Activated naive CD4-positive, alpha-beta T cell treated with anti-CD3 and anti-CD28 coated beads, Interleukin-2, amount 50 U/mL, for 72 hours (primary cell): ENCODE data around the gene GFI1B. TPM values are rescaled to one million over a fixed set of nuclear protein-coding genes. Genes with fewer than 3 reads are reported as not detected.
"Not testable (repeated sequence)": the region's sequence is repeated elsewhere in the genome, so short reads cannot be mapped to it uniquely, and the experiment has no call there.

Experiments used
- ATAC-seq, 2 donors: fragments of 150-1000 bp; cut with Tn5 transposase; 2 replicates each; pipeline ENCODE4 v1.10.0; 2021; ENCODE audit warnings: mild to moderate bottlenecking in 2 of 2, moderate library complexity in 2 of 2
- DNase-seq, 2 donors: peaks; one replicate each; pipeline ENCODE4 v3.0.0; 2021 to 2022; ENCODE audit warnings: low spot score in 2 of 2
- H3K27ac Mint-ChIP-seq, 2 donors: one replicate each; pipeline ENCODE4 v1.8.0; 2022; ENCODE audit warnings: mild to moderate bottlenecking in 2 of 2, mixed read lengths in 2 of 2
- H3K36me3 Mint-ChIP-seq, 2 donors: one replicate each; pipeline ENCODE4 v1.8.0; 2022; ENCODE audit warnings: mixed read lengths in 2 of 2
- H3K9me3 Mint-ChIP-seq, 2 donors: one replicate each; pipeline ENCODE4 v1.8.0; 2022; ENCODE audit warnings: mixed read lengths in 2 of 2
- total RNA-seq, 2 donors: library from RNA; stranded (reverse); gene quantifications; one replicate each; pipeline ENCODE4 v1.2.3, GENCODE V29; 2022

GFI1B gene
- total RNA-seq, 2 donors from 2014 or later = 0.48 TPM; not detected in 1

- Mint-ChIP-seq H3K36me3 (peaks cover 5 to 7% of the 10 kb centered on the region in 2 donors), H3K27ac (no peak overlapping the region), H3K9me3 (peaks cover 5 to 23% of the 10 kb centered on the region in 2 donors)
- DNase-seq (no peak), ATAC-seq (no peak)
Observed at GRCh38 chr9:132955123-132955522, 23.4 kb upstream of the GFI1B start.

GRCh38 chr9:132955768-132956167 is 22.7 kb upstream of the GFI1B start:
- peaks cover 5 to 23% of the 10 kb centered on the region in 2 donors for H3K9me3 Mint-ChIP-seq
- no peak for ATAC-seq
- H3K36me3 Mint-ChIP-seq = peaks cover 5 to 7% of the 10 kb centered on the region in 2 donors

GRCh38 chr9:132957805-132958204 is 20.7 kb upstream of the GFI1B start:
- peaks cover 5 to 7% of the 10 kb centered on the region in 2 donors for H3K36me3 Mint-ChIP-seq
- no peak overlapping the region for H3K27ac Mint-ChIP-seq
- peaks cover 5 to 23% of the 10 kb centered on the region in 2 donors for H3K9me3 Mint-ChIP-seq
- ATAC-seq = no peak
- DNase-seq = no peak

More at GRCh38 chr9:132955768-132956167, 22.7 kb upstream of the GFI1B start:
- no peak overlapping the region for H3K27ac Mint-ChIP-seq
- DNase-seq = no peak

- H3K36me3 Mint-ChIP-seq = peaks cover 5 to 7% of the 10 kb centered on the region in 2 donors
- ATAC-seq (no peak), DNase-seq (no peak)
- H3K27ac Mint-ChIP-seq = no peak overlapping the region
- peaks cover 5 to 23% of the 10 kb centered on the region in 2 donors for H3K9me3 Mint-ChIP-seq
Observed at GRCh38 chr9:132961002-132961401, 17.5 kb upstream of the GFI1B start.

GRCh38 chr9:132965478-132965877 is 13.0 kb upstream of the GFI1B start:
- no peak overlapping the region for H3K27ac Mint-ChIP-seq
- peak in 1 of 2 donors; percentile 26 for DNase-seq
- H3K36me3 Mint-ChIP-seq = no peaks in the 10 kb centered on the region
- no peaks in the 10 kb centered on the region for H3K9me3 Mint-ChIP-seq
- ATAC-seq = no peak

GRCh38 chr9:132967908-132968307 is 10.6 kb upstream of the GFI1B start:
- not testable (repeated sequence) for H3K9me3 Mint-ChIP-seq, H3K27ac Mint-ChIP-seq, DNase-seq, ATAC-seq, H3K36me3 Mint-ChIP-seq

GRCh38 chr9:132969783-132970182 is 8.7 kb upstream of the GFI1B start:
- DNase-seq (no peak), ATAC-seq (no peak)
- Mint-ChIP-seq H3K27ac (no peak overlapping the region), H3K9me3 (no peaks in the 10 kb centered on the region), H3K36me3 (no peaks in the 10 kb centered on the region)

GRCh38 chr9:132970324-132971062 is 8.0 kb upstream of the GFI1B start:
- no peak for ATAC-seq
- Mint-ChIP-seq H3K9me3 (no peaks in the 10 kb centered on the region), H3K27ac (no peak overlapping the region), H3K36me3 (no peaks in the 10 kb centered on the region)
- DNase-seq = no peak

GRCh38 chr9:132973166-132973565 is 5.3 kb upstream of the GFI1B start:
- no peak for DNase-seq
- Mint-ChIP-seq H3K27ac (no peak overlapping the region), H3K36me3 (no peaks in the 10 kb centered on the region), H3K9me3 (no peaks in the 10 kb centered on the region)
- no peak for ATAC-seq

GRCh38 chr9:132973713-132974112 is 4.8 kb upstream of the GFI1B start:
- no peak for DNase-seq

GRCh38 chr9:132975961-132976360 is 2.5 kb upstream of the GFI1B start:
- ATAC-seq (no peak), DNase-seq (no peak)
- Mint-ChIP-seq H3K27ac (no peak overlapping the region), H3K9me3 (no peaks in the 10 kb centered on the region), H3K36me3 (no peaks in the 10 kb centered on the region)

More at GRCh38 chr9:132973713-132974112, 4.8 kb upstream of the GFI1B start:
- H3K9me3 Mint-ChIP-seq = no peaks in the 10 kb centered on the region
- H3K27ac Mint-ChIP-seq = no peak overlapping the region
- H3K36me3 Mint-ChIP-seq = no peaks in the 10 kb centered on the region
- peak in 1 of 2 donors; percentile 60 for ATAC-seq

- ATAC-seq (no peak), DNase-seq (no peak)
- Mint-ChIP-seq H3K36me3 (no peaks in the 10 kb centered on the region), H3K27ac (no peak overlapping the region), H3K9me3 (no peaks in the 10 kb centered on the region)
Observed at GRCh38 chr9:132976571-132976970, 1.9 kb upstream of the GFI1B start.

- Mint-ChIP-seq H3K36me3 (no peaks in the 10 kb centered on the region), H3K9me3 (no peaks in the 10 kb centered on the region), H3K27ac (no peak overlapping the region)
- ATAC-seq = no peak
- no peak for DNase-seq
Observed at GRCh38 chr9:132978112-132978450, 413 bp upstream of the GFI1B start.

- ATAC-seq = no peak
- H3K27ac Mint-ChIP-seq = no peak overlapping the region
- no peaks in the 10 kb centered on the region for H3K36me3 Mint-ChIP-seq
- no peak for DNase-seq
- no peaks in the 10 kb centered on the region for H3K9me3 Mint-ChIP-seq
Observed at GRCh38 chr9:132980157-132980556, 1.7 kb downstream of the GFI1B start.

GRCh38 chr9:132982458-132982857 is 4.0 kb downstream of the GFI1B start:
- Mint-ChIP-seq H3K27ac (no peak overlapping the region), H3K36me3 (no peaks in the 10 kb centered on the region), H3K9me3 (no peaks in the 10 kb centered on the region)
- no peak for ATAC-seq
- DNase-seq = no peak

GRCh38 chr9:132983491-132984201 is 5.2 kb downstream of the GFI1B start:
- ATAC-seq = no peak
- no peaks in the 10 kb centered on the region for H3K9me3 Mint-ChIP-seq

GRCh38 chr9:132984202-132985070 is 5.9 kb downstream of the GFI1B start:
- H3K36me3 Mint-ChIP-seq = no peaks in the 10 kb centered on the region
- no peak for ATAC-seq
- H3K9me3 Mint-ChIP-seq = no peaks in the 10 kb centered on the region
- no peak for DNase-seq
- no peak overlapping the region for H3K27ac Mint-ChIP-seq

More at GRCh38 chr9:132983491-132984201, 5.2 kb downstream of the GFI1B start:
- no peak for DNase-seq
- H3K27ac Mint-ChIP-seq = no peak overlapping the region
- H3K36me3 Mint-ChIP-seq = no peaks in the 10 kb centered on the region
